Measurements from ENCODE around the gene PABPN1. TPM values are rescaled to one million over a fixed set of nuclear protein-coding genes. Genes with fewer than 3 reads are reported as not detected.
A peak's percentile ranks its signal among the peaks of the same experiment; 100 is the strongest.

Gene PABPN1
- total RNA-seq, 4 donors from 2014 or later = 8.5 to 174 (median 49.4) TPM

DNA sequence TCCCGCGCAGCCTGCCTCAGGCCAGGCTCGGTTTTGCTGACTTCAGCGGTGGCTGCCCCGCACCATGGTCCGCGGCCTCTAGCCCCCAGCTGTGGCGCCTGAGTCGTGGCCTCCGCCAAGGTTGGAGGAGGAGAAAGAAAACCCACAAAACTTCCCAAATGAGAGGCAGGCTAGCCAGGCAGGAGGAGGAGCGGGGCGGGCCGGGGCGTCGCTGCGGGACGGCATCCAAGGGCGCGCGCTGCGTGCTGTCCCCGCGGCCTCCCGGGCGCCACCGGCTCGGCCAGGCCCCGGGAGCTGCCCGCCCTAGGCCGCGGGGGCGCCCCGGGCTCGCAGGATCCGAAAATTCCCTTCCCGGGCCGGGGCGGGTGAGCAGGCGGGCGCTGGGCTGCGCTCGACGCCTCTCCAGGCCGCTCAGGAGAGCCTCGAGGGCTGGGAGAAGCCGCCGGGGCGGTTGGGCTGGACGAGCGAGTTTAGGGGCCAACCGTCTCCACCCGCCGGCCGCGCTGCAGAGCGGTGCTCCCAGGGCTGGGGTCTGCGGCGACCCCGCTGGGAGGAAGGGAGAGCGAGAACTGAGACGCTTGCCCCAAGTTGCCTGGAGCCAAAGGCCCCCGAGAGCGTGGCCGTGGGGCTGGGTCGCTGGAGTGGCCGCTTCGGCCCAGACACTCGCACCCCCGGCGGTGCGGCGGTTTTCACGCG lies 43.9 kb downstream of the PABPN1 start, which contains the start of gene EFS:
EFS (minus strand) TSS at position 137 of the 696 bp plus-strand sequence. CDS start 147 bp downstream, outside the sequence.
- Histone ChIP-seq H3K4me1 (peaks cover 0 to 7% of the 10 kb centered on the region in 2 donors), H3K9me3 (no peaks in the 10 kb centered on the region), H3K27me3 (no peaks in the 10 kb centered on the region), H3K4me3 (peak within 1 kb of the TSS; percentile 60 to 68), H3K27ac (peak within 1 kb of the TSS; percentile 97 to 98), H3K36me3 (no peaks in the 10 kb centered on the region)
- intact Hi-C loops (cut with DNase I; ENCODE audit: low total_unique reads) = no loop called here
- peak; percentile 49 to 71 for DNase-seq
- peak in 1 of 2 donors; percentile 26 for TF ChIP-seq POLR2A (IDR thresholded peaks at IDR 0.05)
- TF ChIP-seq, protein P1, sequence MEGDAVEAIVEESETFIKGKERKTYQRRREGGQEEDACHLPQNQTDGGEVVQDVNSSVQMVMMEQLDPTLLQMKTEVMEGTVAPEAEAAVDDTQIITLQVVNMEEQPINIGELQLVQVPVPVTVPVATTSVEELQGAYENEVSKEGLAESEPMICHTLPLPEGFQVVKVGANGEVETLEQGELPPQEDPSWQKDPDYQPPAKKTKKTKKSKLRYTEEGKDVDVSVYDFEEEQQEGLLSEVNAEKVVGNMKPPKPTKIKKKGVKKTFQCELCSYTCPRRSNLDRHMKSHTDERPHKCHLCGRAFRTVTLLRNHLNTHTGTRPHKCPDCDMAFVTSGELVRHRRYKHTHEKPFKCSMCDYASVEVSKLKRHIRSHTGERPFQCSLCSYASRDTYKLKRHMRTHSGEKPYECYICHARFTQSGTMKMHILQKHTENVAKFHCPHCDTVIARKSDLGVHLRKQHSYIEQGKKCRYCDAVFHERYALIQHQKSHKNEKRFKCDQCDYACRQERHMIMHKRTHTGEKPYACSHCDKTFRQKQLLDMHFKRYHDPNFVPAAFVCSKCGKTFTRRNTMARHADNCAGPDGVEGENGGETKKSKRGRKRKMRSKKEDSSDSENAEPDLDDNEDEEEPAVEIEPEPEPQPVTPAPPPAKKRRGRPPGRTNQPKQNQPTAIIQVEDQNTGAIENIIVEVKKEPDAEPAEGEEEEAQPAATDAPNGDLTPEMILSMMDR (IDR thresholded peaks at IDR 0.05) = no peak

DNA sequence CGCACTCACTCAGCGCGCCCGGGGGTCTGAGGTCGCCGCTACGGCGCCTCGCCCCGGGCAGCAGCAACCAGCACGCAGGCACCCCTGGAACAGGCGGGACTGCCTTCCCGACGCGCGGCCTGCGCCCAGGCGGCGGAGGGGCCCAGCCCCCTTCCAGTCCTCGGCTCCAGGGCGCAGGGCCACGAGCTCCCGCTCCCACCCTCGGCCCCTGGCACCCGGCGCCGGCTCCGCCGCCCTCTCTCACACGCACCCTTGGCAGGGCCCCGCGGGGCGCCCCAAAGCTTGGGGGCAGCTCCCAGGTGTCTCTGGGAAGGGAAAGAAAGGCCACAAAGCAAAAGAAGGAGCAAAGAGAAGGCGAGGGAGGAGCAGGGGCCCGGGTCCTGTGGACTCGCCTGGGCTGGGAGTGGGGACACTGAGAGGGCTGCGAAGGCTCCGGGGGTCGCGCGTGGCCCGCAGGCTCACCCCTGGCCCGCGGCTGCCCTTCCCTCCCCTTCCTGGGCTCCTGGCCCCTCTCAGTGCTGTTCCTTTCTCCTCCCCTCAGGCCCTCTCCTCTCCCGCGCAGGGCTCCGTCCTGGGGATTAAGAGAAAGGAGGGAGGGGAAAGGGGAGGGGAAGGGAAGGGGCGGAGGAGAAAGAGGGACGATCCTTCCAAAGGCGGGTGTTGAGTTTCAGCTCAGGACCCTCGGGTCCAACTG lies 44.6 kb downstream of the PABPN1 start:
- DNase-seq = peak; percentile 75 to 81
- Histone ChIP-seq H3K36me3 (no peaks in the 10 kb centered on the region), H3K27me3 (no peaks in the 10 kb centered on the region), H3K27ac (peak overlapping the region; percentile 97 to 98), H3K9me3 (no peaks in the 10 kb centered on the region), H3K4me1 (peaks cover 0 to 7% of the 10 kb centered on the region in 2 donors), H3K4me3 (peak overlapping the region; percentile 60 to 68)
- intact Hi-C loops (cut with DNase I; ENCODE audit: low total_unique reads) = no loop called here
- TF ChIP-seq, protein P1 (IDR thresholded peaks at IDR 0.05) = no peak
- peak; percentile 66 to 69 for TF ChIP-seq POLR2A (IDR thresholded peaks at IDR 0.05)

DNA sequence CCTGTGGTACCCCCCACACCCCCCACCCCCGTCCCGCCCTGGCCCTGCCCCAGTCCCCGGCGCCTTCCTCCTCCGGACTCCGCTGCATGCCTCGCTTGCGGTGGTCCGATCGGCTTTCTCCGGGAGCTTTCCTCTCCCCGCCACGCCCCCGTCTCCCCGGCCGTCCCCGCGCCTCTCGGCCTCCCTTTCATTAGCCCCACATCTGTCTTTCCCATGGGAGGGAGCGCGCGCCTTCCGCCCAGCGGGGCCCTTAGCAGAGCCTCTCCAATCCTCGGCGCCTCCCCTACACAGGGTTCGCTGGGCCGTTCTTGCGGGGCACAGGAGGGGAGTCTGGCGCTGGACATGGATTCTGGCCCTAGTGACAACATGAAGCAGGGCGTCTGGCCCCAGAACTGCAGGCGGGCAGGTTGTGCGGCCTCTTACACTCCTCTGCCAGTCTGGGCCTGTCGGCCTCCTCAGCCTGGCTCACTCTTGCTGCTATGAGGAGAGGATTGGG lies 45.2 kb downstream of the PABPN1 start:
- Histone ChIP-seq H3K9me3 (no peaks in the 10 kb centered on the region), H3K27me3 (no peaks in the 10 kb centered on the region), H3K4me3 (peak overlapping the region; percentile 60 to 68), H3K4me1 (peaks cover 0 to 7% of the 10 kb centered on the region in 2 donors), H3K36me3 (no peaks in the 10 kb centered on the region), H3K27ac (peak overlapping the region; percentile 97 to 98)
- peak; percentile 83 for DNase-seq
- intact Hi-C loops (cut with DNase I; ENCODE audit: low total_unique reads) = no loop called here
- TF ChIP-seq POLR2A (IDR thresholded peaks at IDR 0.05) = no peak
- TF ChIP-seq, protein P1 (IDR thresholded peaks at IDR 0.05) = peak in 1 of 4 experiments; percentile 14

DNA sequence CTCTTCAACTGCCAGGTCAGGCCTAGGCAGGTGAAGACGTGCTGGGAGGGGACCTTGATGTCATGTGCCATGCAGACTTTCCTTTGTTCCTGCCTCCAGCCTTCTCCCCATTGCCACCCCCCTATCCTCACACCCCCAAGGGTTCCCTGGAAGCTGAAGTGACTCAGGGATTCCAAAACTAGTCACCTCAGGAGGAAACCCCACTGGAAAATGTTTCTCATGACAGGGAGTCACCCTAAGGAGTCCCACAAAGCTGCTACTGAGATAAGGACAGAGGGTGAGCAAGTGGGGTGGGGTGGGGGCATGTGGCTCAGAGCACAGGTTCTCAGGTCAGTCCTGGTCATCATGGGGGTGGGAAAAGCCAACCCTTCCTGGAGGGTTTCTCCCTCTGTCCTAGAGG lies 49.0 kb downstream of the PABPN1 start:
- Histone ChIP-seq H3K4me1 (no peaks in the 10 kb centered on the region), H3K9me3 (no peaks in the 10 kb centered on the region), H3K36me3 (no peaks in the 10 kb centered on the region), H3K4me3 (no peak overlapping the region), H3K27me3 (no peaks in the 10 kb centered on the region), H3K27ac (no peak overlapping the region)
- TF ChIP-seq POLR2A (IDR thresholded peaks at IDR 0.05) = no peak
- TF ChIP-seq, protein P1 (IDR thresholded peaks at IDR 0.05) = no peak
- DNase-seq = no peak
- intact Hi-C loops (cut with DNase I; ENCODE audit: low total_unique reads) = no loop called here

DNA sequence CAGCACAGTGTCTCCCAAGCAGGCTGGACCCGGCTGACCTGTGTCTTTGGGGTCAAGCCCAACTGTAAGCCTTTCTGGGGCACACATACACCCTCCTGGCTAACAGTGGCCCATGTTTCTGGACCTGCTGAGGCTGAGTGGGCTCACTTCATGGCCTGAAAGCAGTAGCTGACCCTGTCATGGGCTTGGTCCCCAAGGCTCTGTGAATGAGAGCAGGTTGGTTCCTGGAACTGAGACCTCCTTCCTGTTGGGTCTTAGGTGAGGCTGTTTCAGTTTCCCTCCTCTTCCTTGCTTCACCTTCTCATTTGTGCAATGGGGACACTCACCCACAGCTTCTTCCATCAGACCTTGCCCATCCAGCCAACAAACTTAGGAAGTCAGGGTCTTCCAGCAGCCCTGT lies 50.6 kb downstream of the PABPN1 start:
- no peaks in the 10 kb centered on the region for H3K4me1 ChIP-seq
- intact Hi-C loops (cut with DNase I; ENCODE audit: low total_unique reads) = no loop called here
- H3K27ac ChIP-seq = no peak overlapping the region
- DNase-seq = no peak
- H3K27me3 ChIP-seq = no peaks in the 10 kb centered on the region
- TF ChIP-seq POLR2A (IDR thresholded peaks at IDR 0.05) = no peak
- TF ChIP-seq, protein P1 (IDR thresholded peaks at IDR 0.05) = no peak
- no peaks in the 10 kb centered on the region for H3K9me3 ChIP-seq
- H3K4me3 ChIP-seq = no peak overlapping the region
- H3K36me3 ChIP-seq = no peaks in the 10 kb centered on the region

All from uterus (tissue), 4 donors.